B cell (primary cell): ENCODE results near the gene PRDM5. TPM values are rescaled to one million over a fixed set of nuclear protein-coding genes. Genes with fewer than 3 reads are reported as not detected.

Experiments used
- ATAC-seq: fragments of 200-7000 bp; cut with Tn5 transposase; one replicate; pipeline ENCODE4 v1.10.0; 2021; ENCODE audit warnings: low read depth, mild to moderate bottlenecking, moderate number of reproducible peaks, moderate library complexity
- CTCF ChIA-PET: fragments of 350-600 bp; sonication (Branson Sonifier 250); formaldehyde crosslinking; loops from one replicate; lab custom pipeline; 2021; ENCODE audit warnings: antibody characterized with exemption, inconsistent platforms; lab: Charles Lee
- POLR2A ChIA-PET: fragments of 350-600 bp; sonication (Branson Sonifier 250); formaldehyde crosslinking; loops from one replicate; lab custom pipeline; 2021; ENCODE audit warnings: antibody characterized with exemption; lab: Charles Lee
- DNase-seq: peaks from one replicate; pipeline ENCODE4 v3.0.0; 2013
- H2AFZ ChIP-seq: 2 replicates; pipeline ENCODE4 v1.6.1; 2012; ENCODE audit warnings: mild to moderate bottlenecking, low read depth, low read length; ENCODE audit not compliant: insufficient read depth, poor library complexity, severe bottlenecking
- H3K27ac ChIP-seq, 2 donors: 1 replicate in 1 of 2; 2 replicates in 1 of 2; pipeline ENCODE4 v1.5.1; 2012 to 2013; ENCODE audit warnings: low read length in 2 of 2, mild to moderate bottlenecking in 2 of 2, moderate library complexity in 1 of 2
- H3K27me3 ChIP-seq, 4 experiments: fragments of 200-600 bp in 1 of 4; sonication (generic) in 1 of 4; replicated peaks in 1 of 4; 1 replicate in 2 of 4; 2 replicates in 2 of 4; pipeline versions ENCODE4 v1.6.1 to v1.7.0; 2013 to 2016; ENCODE audit warnings: low read length in 3 of 4, mild to moderate bottlenecking in 2 of 4, mixed read lengths in 1 of 4, moderate library complexity in 1 of 4; ENCODE audit not compliant: insufficient read depth in 4 of 4, control insufficient read depth in 3 of 4; ENCODE audit errors: control extremely low read depth in 1 of 4
- H3K36me3 ChIP-seq, 2 experiments: replicated peaks in 1 of 2; 1 replicate in 1 of 2; 2 replicates in 1 of 2; pipeline versions ENCODE4 v1.6.1 to v1.7.1; 2013; ENCODE audit warnings: low read length in 1 of 2; ENCODE audit not compliant: insufficient read depth in 2 of 2, control insufficient read depth in 1 of 2; ENCODE audit errors: control extremely low read depth in 1 of 2, extremely low read depth in 1 of 2
- H3K4me1 ChIP-seq, 2 donors: fragments of 200-600 bp in 1 of 2; sonication (generic) in 1 of 2; 1 replicate in 1 of 2; 2 replicates in 1 of 2; pipeline versions ENCODE4 v1.5.1 to v1.6.1; 2013 to 2017; ENCODE audit warnings: low read length in 2 of 2; ENCODE audit not compliant: control insufficient read depth in 2 of 2, insufficient read depth in 2 of 2
- H3K4me2 ChIP-seq: replicated peaks from 2 replicates; pipeline ENCODE3; 2012; ENCODE audit warnings: mild to moderate bottlenecking, low read depth, low read length; ENCODE audit not compliant: poor library complexity, severe bottlenecking
- H3K4me3 ChIP-seq, 5 experiments: fragments of 200-600 bp in 1 of 5; sonication (generic) in 1 of 5; 1 replicate in 3 of 5; 2 replicates in 2 of 5; pipeline versions ENCODE4 v1.5.1 to v1.7.0; 2011 to 2016; ENCODE audit warnings: low read length in 4 of 5, mild to moderate bottlenecking in 4 of 5, low read depth in 2 of 5, control low read depth in 1 of 5, moderate library complexity in 1 of 5; ENCODE audit not compliant: insufficient read depth in 1 of 5; ENCODE audit errors: control extremely low read depth in 1 of 5, extremely low read depth in 1 of 5
- H3K79me2 ChIP-seq: fragments of 200-600 bp; sonication (generic); one replicate; pipeline ENCODE4 v1.6.0; 2016; ENCODE audit warnings: low read length; ENCODE audit not compliant: control insufficient read depth, insufficient read depth
- H3K9ac ChIP-seq: fragments of 200-600 bp; sonication (generic); 2 replicates; pipeline ENCODE4 v1.6.1; 2017; ENCODE audit warnings: mild to moderate bottlenecking, low read length, moderate library complexity
- H3K9me3 ChIP-seq, 3 donors: one replicate each; pipeline versions ENCODE4 v1.6.1 to v1.7.1; 2013; ENCODE audit warnings: low read length in 2 of 3; ENCODE audit not compliant: control insufficient read depth in 2 of 3, insufficient read depth in 1 of 3; ENCODE audit errors: control extremely low read depth in 1 of 3
- H4K20me1 ChIP-seq: 2 replicates; pipeline ENCODE4 v1.6.0; 2012; ENCODE audit warnings: mild to moderate bottlenecking, low read length; ENCODE audit not compliant: insufficient read depth, control insufficient read depth, poor library complexity, severe bottlenecking
- H3K27ac Mint-ChIP-seq: one replicate; pipeline ENCODE4 v1.8.0; 2021; ENCODE audit warnings: mixed read lengths
- H3K27me3 Mint-ChIP-seq: one replicate; pipeline ENCODE4 v1.8.0; 2021; ENCODE audit warnings: mixed read lengths
- H3K4me1 Mint-ChIP-seq: one replicate; pipeline ENCODE4 v1.8.0; 2021; ENCODE audit warnings: mixed read lengths
- H3K4me3 Mint-ChIP-seq: one replicate; pipeline ENCODE4 v1.8.0; 2021; ENCODE audit warnings: mixed read lengths
- H3K9me3 Mint-ChIP-seq: one replicate; pipeline ENCODE4 v1.8.0; 2022; ENCODE audit warnings: mixed read lengths; ENCODE audit not compliant: insufficient read depth
- EZH2 ChIP-seq: IDR thresholded peaks from 2 replicates; pipeline ENCODE4 v1.6.1; 2012; ENCODE audit warnings: borderline replicate concordance, low read depth, mild to moderate bottlenecking, moderate library complexity, low read length; ENCODE audit not compliant: insufficient read depth, poor library complexity, severe bottlenecking
- WGBS: methylation state at CpG from one replicate; pipeline ENCODE4 v1.1.5; 2013; ENCODE audit warnings: missing lambda C conversion rate; ENCODE audit not compliant: insufficient coverage; 5-methylcytosine and 5-hydroxymethylcytosine counted together
- intact Hi-C: fragments of 100-400 bp; cut with micrococcal nuclease; formaldehyde crosslinking; loops from one replicate; pipeline ENCODE4 v1.10.0; 2022
- polyA plus RNA-seq: library from polyadenylated mRNA; depleted of rRNA; stranded (reverse); fragments of >200 nt; gene quantifications from 2 replicates; pipeline ENCODE4 v1.2.3, GENCODE V29; 2012
- total RNA-seq, 2 donors: library from RNA; stranded (reverse); fragments of 120-200 nt in 1 of 2; gene quantifications; 1 replicate in 1 of 2; 2 replicates in 1 of 2; pipeline versions ENCODE4 v1.2.3 to v1.2.4, GENCODE V29; 2013 to 2022
- TF ChIP-seq, protein P1 (sequence below): fragments of 200-600 bp; IDR thresholded peaks from one replicate; pipeline ENCODE4 v1.8.0; 2022; ENCODE audit warnings: antibody characterized with exemption, mild to moderate bottlenecking

The PRDM5 gene
- total and polyA plus RNA-seq, 2 donors (not counting 1 experiment from before 2014, with no cell fraction given) = not detected

DNA sequence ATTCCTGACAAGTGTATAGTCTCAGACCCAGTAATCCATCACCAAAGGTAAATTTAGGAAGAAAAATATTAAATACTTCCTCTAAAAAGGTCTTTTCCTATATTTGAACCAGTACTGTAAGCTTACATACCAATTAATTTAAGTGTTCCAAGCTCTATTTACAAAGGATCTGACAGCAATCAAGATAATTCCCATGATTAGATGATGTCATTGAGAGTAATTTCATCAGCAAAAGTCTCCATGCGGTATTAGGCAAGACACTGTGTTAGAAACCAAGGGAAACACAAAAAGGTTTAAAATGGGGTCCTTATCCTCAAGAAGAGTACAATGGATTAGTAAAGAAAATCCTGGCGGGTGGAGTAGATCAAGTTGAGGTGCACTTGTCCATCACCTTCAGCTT is 198.5 kb downstream of the PRDM5 start:
- Histone ChIP-seq H3K9me3 (no peaks in the 10 kb centered on the region), H4K20me1 (no peaks in the 10 kb centered on the region), H3K4me3 (no peak overlapping the region), H3K4me2 (no peak overlapping the region), H3K36me3 (no peaks in the 10 kb centered on the region), H3K27me3 (no peaks in the 10 kb centered on the region), H2AFZ (no peak overlapping the region), H3K27ac (no peak overlapping the region), H3K9ac (no peak overlapping the region), H3K4me1 (no peaks in the 10 kb centered on the region), H3K79me2 (no peaks in the 10 kb centered on the region)
- Mint-ChIP-seq H3K4me1 (no peaks in the 10 kb centered on the region), H3K9me3 (no peaks in the 10 kb centered on the region), H3K27ac (no peak overlapping the region), H3K27me3 (no peaks in the 10 kb centered on the region), H3K4me3 (no peak overlapping the region)
- ChIA-PET POLR2A (no interaction called here), CTCF (no interaction called here)
- WGBS = no CpG with 5 or more reads among the region's 2 CpGs
- ATAC-seq (no peak), DNase-seq (no peak)
- intact Hi-C loops = no loop called here
- no peak for TF ChIP-seq EZH2
- TF ChIP-seq, protein P1, sequence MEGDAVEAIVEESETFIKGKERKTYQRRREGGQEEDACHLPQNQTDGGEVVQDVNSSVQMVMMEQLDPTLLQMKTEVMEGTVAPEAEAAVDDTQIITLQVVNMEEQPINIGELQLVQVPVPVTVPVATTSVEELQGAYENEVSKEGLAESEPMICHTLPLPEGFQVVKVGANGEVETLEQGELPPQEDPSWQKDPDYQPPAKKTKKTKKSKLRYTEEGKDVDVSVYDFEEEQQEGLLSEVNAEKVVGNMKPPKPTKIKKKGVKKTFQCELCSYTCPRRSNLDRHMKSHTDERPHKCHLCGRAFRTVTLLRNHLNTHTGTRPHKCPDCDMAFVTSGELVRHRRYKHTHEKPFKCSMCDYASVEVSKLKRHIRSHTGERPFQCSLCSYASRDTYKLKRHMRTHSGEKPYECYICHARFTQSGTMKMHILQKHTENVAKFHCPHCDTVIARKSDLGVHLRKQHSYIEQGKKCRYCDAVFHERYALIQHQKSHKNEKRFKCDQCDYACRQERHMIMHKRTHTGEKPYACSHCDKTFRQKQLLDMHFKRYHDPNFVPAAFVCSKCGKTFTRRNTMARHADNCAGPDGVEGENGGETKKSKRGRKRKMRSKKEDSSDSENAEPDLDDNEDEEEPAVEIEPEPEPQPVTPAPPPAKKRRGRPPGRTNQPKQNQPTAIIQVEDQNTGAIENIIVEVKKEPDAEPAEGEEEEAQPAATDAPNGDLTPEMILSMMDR = no peak

DNA sequence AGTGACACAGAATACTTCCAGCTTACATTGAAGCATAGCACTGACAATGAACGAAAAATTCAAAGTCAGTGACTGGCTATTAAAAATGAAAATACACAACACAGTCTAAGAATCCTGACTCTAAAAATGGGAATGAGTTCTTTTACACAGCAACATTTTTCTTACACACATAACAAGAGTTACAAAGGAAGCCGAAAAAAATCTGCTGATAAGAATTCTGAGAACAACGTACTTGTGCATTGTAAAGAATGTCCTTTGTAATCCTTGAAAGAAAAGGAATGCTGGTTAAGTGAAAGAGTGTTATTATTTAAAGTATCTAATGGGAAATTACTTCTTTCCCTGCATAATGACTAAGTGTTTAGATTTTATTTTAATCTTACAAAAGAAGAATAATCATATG is 199.4 kb downstream of the PRDM5 start:
- Mint-ChIP-seq H3K9me3 (no peaks in the 10 kb centered on the region), H3K4me1 (no peaks in the 10 kb centered on the region), H3K4me3 (no peak overlapping the region), H3K27me3 (no peaks in the 10 kb centered on the region), H3K27ac (no peak overlapping the region)
- no peaks in the 10 kb centered on the region for H4K20me1 ChIP-seq
- intact Hi-C loops = no loop called here
- no peaks in the 10 kb centered on the region for H3K9me3 ChIP-seq
- no peaks in the 10 kb centered on the region for H3K4me1 ChIP-seq
- ATAC-seq (no peak), DNase-seq (no peak)
- H3K27me3 ChIP-seq = no peaks in the 10 kb centered on the region
- no peak overlapping the region for H3K27ac ChIP-seq
- no peak overlapping the region for H3K4me3 ChIP-seq
- TF ChIP-seq, protein P1 = no peak
- TF ChIP-seq EZH2 = no peak
- H3K4me2 ChIP-seq = no peak overlapping the region
- no peaks in the 10 kb centered on the region for H3K36me3 ChIP-seq
- H2AFZ ChIP-seq = no peak overlapping the region
- H3K9ac ChIP-seq = no peak overlapping the region
- POLR2A ChIA-PET = no interaction called here
- CTCF ChIA-PET = no interaction called here
- no CpG with 5 or more reads among the region's 3 CpGs for WGBS
- H3K79me2 ChIP-seq = no peaks in the 10 kb centered on the region
